Glomerular endothelial cell (primary cell): ENCODE results near the gene EIF2B5. TPM values are rescaled to one million over a fixed set of nuclear protein-coding genes. Genes with fewer than 3 reads are reported as not detected.

Source experiments
- DNase-seq: peaks from one replicate; pipeline ENCODE4 v3.0.0-alpha.2; 2011; ENCODE audit warnings: low read depth, low spot score; ENCODE audit errors: extremely low read depth
- total RNA-seq: library from RNA; depleted of rRNA; stranded (reverse); fragments of >200 nt; gene quantifications from 2 replicates; pipeline ENCODE4 v1.2.3, GENCODE V29; 2015

EIF2B5 gene
- total RNA-seq, 1 donor from 2014 or later: 29.8 TPM

- no peak for DNase-seq
Observed at GRCh38 chr3:184192889-184193288, 57.7 kb downstream of the EIF2B5 start.

GRCh38 chr3:184193991-184194539 lies 58.9 kb downstream of the EIF2B5 start:
- no peak for DNase-seq

Other genes with a start within 250 kb of the EIF2B5 start
- 6.3 and 12.2 TPM in 2 replicates for gene ABCC5, start 117.5 kb upstream of the EIF2B5 start, total RNA-seq
- not detected in 2 replicates for gene HTR3D, start 103.6 kb upstream of the EIF2B5 start, total RNA-seq
- gene HTR3C, start 82.3 kb upstream of the EIF2B5 start, total RNA-seq: not detected in 2 replicates
- gene HTR3E, start 38.3 kb upstream of the EIF2B5 start, total RNA-seq: not detected in 2 replicates
- gene DVL3, start 20.0 kb downstream of the EIF2B5 start, total RNA-seq: 42.3 and 47.1 TPM in 2 replicates
- gene AP2M1, start 39.5 kb downstream of the EIF2B5 start, total RNA-seq: 404 and 435 TPM in 2 replicates
- 41.5 and 65.8 TPM in 2 replicates for gene ABCF3, start 50.8 kb downstream of the EIF2B5 start, total RNA-seq
- gene VWA5B2, start 94.2 kb downstream of the EIF2B5 start, total RNA-seq: 0.19 and 1.3 TPM in 2 replicates
- 68.3 and 72.4 TPM in 2 replicates for gene ALG3, start 113.6 kb downstream of the EIF2B5 start, total RNA-seq
- gene EEF1AKMT4, start 114.3 kb downstream of the EIF2B5 start, total RNA-seq: 3.1 and 5.8 TPM in 2 replicates
- 0.58 TPM in 1 of 2 replicates, not detected in the other for gene CAMK2N2, start 126.2 kb downstream of the EIF2B5 start, total RNA-seq
- not detected in 2 replicates for gene ECE2, start 140.7 kb downstream of the EIF2B5 start, total RNA-seq
- gene PSMD2, start 163.9 kb downstream of the EIF2B5 start, total RNA-seq: 504 and 771 TPM in 2 replicates
- 424 and 473 TPM in 2 replicates for gene EIF4G1, start 179.2 kb downstream of the EIF2B5 start, total RNA-seq
- 30.9 and 36.8 TPM in 2 replicates for gene FAM131A, start 202.2 kb downstream of the EIF2B5 start, total RNA-seq
- gene CLCN2, start 226.2 kb downstream of the EIF2B5 start, total RNA-seq: 3.3 and 3.6 TPM in 2 replicates
- gene POLR2H, start 226.4 kb downstream of the EIF2B5 start, total RNA-seq: 74.7 and 97.7 TPM in 2 replicates
- gene THPO, start 242.8 kb downstream of the EIF2B5 start, total RNA-seq: not detected in 2 replicates
- gene CHRD, start 244.7 kb downstream of the EIF2B5 start, total RNA-seq: 0.78 and 1.9 TPM in 2 replicates